Caco-2 (cell line): ENCODE measurements around the gene PPP1R12B. TPM values are rescaled to one million over a fixed set of nuclear protein-coding genes. Genes with fewer than 3 reads are reported as not detected.

ENCODE experiments used
- BruUV-seq: library from RNA; stranded (reverse); fragments of 400-500 nt; replicated peaks from 2 replicates; lab custom pipeline; 2021; lab: Mats Ljungman, UMichigan
- CTCF ChIA-PET: fragments of 300-600 bp; sonication (Branson Sonifier 250); formaldehyde crosslinking; loops from one replicate; lab custom pipeline; 2022; ENCODE audit warnings: antibody characterized with exemption; lab: Charles Lee
- POLR2A ChIA-PET: fragments of 300-600 bp; sonication (Branson Sonifier 250); formaldehyde crosslinking; loops from one replicate; lab custom pipeline; 2022; ENCODE audit warnings: antibody characterized with exemption; lab: Charles Lee
- DNase-seq, 2 experiments: peaks; one replicate each; pipeline versions ENCODE4 v3.0.0 to v3.0.0-alpha.2; 2020 to 2022
- H3K27me3 ChIP-seq: replicated peaks from 2 replicates; pipeline ENCODE4 v1.6.0; 2011; ENCODE audit warnings: low read length; ENCODE audit not compliant: control insufficient read depth, insufficient read depth
- H3K36me3 ChIP-seq: 2 replicates; pipeline ENCODE4 v1.5.1; 2011; ENCODE audit warnings: low read length; ENCODE audit not compliant: control insufficient read depth, insufficient read depth
- H3K4me1 ChIP-seq: fragments of 250-450 bp; sonication (Bioruptor Pico); 2 replicates; pipeline ENCODE4 v1.5.1; 2020; ENCODE audit warnings: mild to moderate bottlenecking
- H3K4me3 ChIP-seq: 2 replicates; pipeline ENCODE4 v1.5.1; 2011; ENCODE audit warnings: low read depth, mild to moderate bottlenecking, control low read depth, low read length
- H3K9me3 ChIP-seq: fragments of 250-450 bp; sonication (Bioruptor Pico); 2 replicates; pipeline ENCODE4 v1.5.1; 2020; ENCODE audit warnings: mild to moderate bottlenecking, moderate library complexity
- H3K27ac Mint-ChIP-seq: one replicate; pipeline ENCODE4 v1.8.0; 2022; ENCODE audit warnings: mixed read lengths; ENCODE audit not compliant: unreplicated experiment
- H3K27me3 Mint-ChIP-seq: one replicate; pipeline ENCODE4 v1.8.0; 2022; ENCODE audit warnings: mixed read lengths; ENCODE audit not compliant: insufficient read depth, unreplicated experiment
- H3K36me3 Mint-ChIP-seq: one replicate; pipeline ENCODE4 v1.8.0; 2022; ENCODE audit warnings: mild to moderate bottlenecking, mixed read lengths; ENCODE audit not compliant: insufficient read depth, unreplicated experiment
- H3K4me1 Mint-ChIP-seq: one replicate; pipeline ENCODE4 v1.8.0; 2022; ENCODE audit warnings: low read depth, mixed read lengths; ENCODE audit not compliant: unreplicated experiment
- H3K4me3 Mint-ChIP-seq: one replicate; pipeline ENCODE4 v1.8.0; 2022; ENCODE audit warnings: mild to moderate bottlenecking, moderate library complexity, mixed read lengths; ENCODE audit not compliant: unreplicated experiment
- H3K9me3 Mint-ChIP-seq: one replicate; pipeline ENCODE4 v1.8.0; 2022; ENCODE audit warnings: mixed read lengths; ENCODE audit not compliant: unreplicated experiment
- CTCF ChIP-seq, 2 experiments: fragments of 200-600 bp in 1 of 2; IDR thresholded peaks; 1 replicate in 1 of 2; 2 replicates in 1 of 2; pipeline versions ENCODE4 v1.5.1 to v1.8.0; 2011 to 2022; ENCODE audit warnings: antibody characterized with exemption in 1 of 2, control low read depth in 1 of 2, inconsistent platforms in 1 of 2, low read depth in 1 of 2, low read length in 1 of 2, mild to moderate bottlenecking in 1 of 2, moderate library complexity in 1 of 2; ENCODE audit not compliant: insufficient read depth in 1 of 2, severe bottlenecking in 1 of 2, unreplicated experiment in 1 of 2
- intact Hi-C: fragments of 100-400 bp; cut with micrococcal nuclease; formaldehyde crosslinking; loops from one replicate; pipeline ENCODE4 v1.10.0; 2022; ENCODE audit not compliant: unreplicated experiment
- total RNA-seq: library from RNA; stranded (reverse); gene quantifications from 2 replicates; pipeline ENCODE4 v1.2.3, GENCODE V29; 2022

Gene PPP1R12B
- total RNA-seq, 1 experiment from 2014 or later: 16.4 TPM

- ChIA-PET CTCF (interaction anchor here (0.6 kb wide), 1 partner anchor 62 kb away, joined by 4 read pairs; no protein-coding TSS in a partner anchor), POLR2A (no interaction called here)
- H3K27ac Mint-ChIP-seq: no peak overlapping the region
- H3K4me3 Mint-ChIP-seq: no peak overlapping the region
- TF ChIP-seq CTCF (IDR thresholded peaks at IDR 0.05; ENCODE audit: insufficient read depth in 1 of 2, low read depth in 1 of 2, low read length in 1 of 2, severe bottlenecking in 1 of 2, unreplicated experiment in 1 of 2): no peak
- DNase-seq: no peak
- H3K9me3 Mint-ChIP-seq: no peaks in the 10 kb centered on the region
- Histone ChIP-seq H3K4me1 (peaks cover 20% of the 10 kb centered on the region), H3K9me3 (no peaks in the 10 kb centered on the region), H3K36me3 (no peaks in the 10 kb centered on the region; the same call in 1 of the 2 replicates), H3K4me3 (no peak overlapping the region), H3K27me3 (no peaks in the 10 kb centered on the region)
- H3K4me1 Mint-ChIP-seq: peaks cover 26% of the 10 kb centered on the region
- H3K27me3 Mint-ChIP-seq: no peaks in the 10 kb centered on the region
- intact Hi-C loops: no loop called here
- no TSS peak for BruUV-seq
- H3K36me3 Mint-ChIP-seq: peaks cover 5% of the 10 kb centered on the region
These were observed 215.3 kb downstream of the PPP1R12B start for GRCh38 chr1:202563818-202564217.

- DNase-seq: no peak
- Mint-ChIP-seq H3K4me1 (peaks cover 36% of the 10 kb centered on the region), H3K4me3 (no peak overlapping the region), H3K27ac (no peak overlapping the region), H3K36me3 (peaks cover 5% of the 10 kb centered on the region), H3K9me3 (no peaks in the 10 kb centered on the region), H3K27me3 (no peaks in the 10 kb centered on the region)
- POLR2A ChIA-PET: no interaction called here
- intact Hi-C loops: no loop called here
- no peak for TF ChIP-seq CTCF (IDR thresholded peaks at IDR 0.05; ENCODE audit: insufficient read depth in 1 of 2, low read depth in 1 of 2, low read length in 1 of 2, severe bottlenecking in 1 of 2, unreplicated experiment in 1 of 2)
- CTCF ChIA-PET: no interaction called here
- Histone ChIP-seq H3K27me3 (no peaks in the 10 kb centered on the region), H3K36me3 (no peaks in the 10 kb centered on the region; the same call in 1 of the 2 replicates), H3K4me3 (no peak overlapping the region), H3K4me1 (peaks cover 26% of the 10 kb centered on the region), H3K9me3 (no peaks in the 10 kb centered on the region)
- BruUV-seq: no TSS peak
These were observed 216.5 kb downstream of the PPP1R12B start for GRCh38 chr1:202564958-202565495.

- no peak overlapping the region for H3K27ac Mint-ChIP-seq
- Histone ChIP-seq H3K4me3 (no peak overlapping the region), H3K27me3 (no peaks in the 10 kb centered on the region), H3K36me3 (no peaks in the 10 kb centered on the region; the same call in 1 of the 2 replicates), H3K4me1 (peaks cover 26% of the 10 kb centered on the region), H3K9me3 (no peaks in the 10 kb centered on the region)
- peaks cover 5% of the 10 kb centered on the region for H3K36me3 Mint-ChIP-seq
- ChIA-PET CTCF (no interaction called here), POLR2A (no interaction called here)
- H3K4me1 Mint-ChIP-seq: peaks cover 36% of the 10 kb centered on the region
- H3K9me3 Mint-ChIP-seq: no peaks in the 10 kb centered on the region
- no peak overlapping the region for H3K4me3 Mint-ChIP-seq
- intact Hi-C loops: no loop called here
- TF ChIP-seq CTCF (IDR thresholded peaks at IDR 0.05; ENCODE audit: insufficient read depth in 1 of 2, low read depth in 1 of 2, low read length in 1 of 2, severe bottlenecking in 1 of 2, unreplicated experiment in 1 of 2): no peak
- H3K27me3 Mint-ChIP-seq: no peaks in the 10 kb centered on the region
- BruUV-seq: no TSS peak
- DNase-seq: no peak
These were observed 217.5 kb downstream of the PPP1R12B start for GRCh38 chr1:202565890-202566602.
